Neural progenitor cell (in vitro differentiated cells): Measurements from ENCODE around the gene ATXN7. TPM values are rescaled to one million over a fixed set of nuclear protein-coding genes. Genes with fewer than 3 reads are reported as not detected.

Experiments used
- DNase-seq: peaks from one replicate; pipeline ENCODE4 v3.0.0-alpha.2; 2016; ENCODE audit warnings: low spot score
- H2AFZ ChIP-seq: fragments of 200-600 bp; sonication (generic); replicated peaks from 2 replicates; pipeline ENCODE4 v1.6.1; 2016; ENCODE audit warnings: antibody characterized with exemption
- H3F3A ChIP-seq: fragments of 200-600 bp; sonication (generic); 2 replicates; pipeline ENCODE4 v1.6.1; 2016; ENCODE audit warnings: antibody characterized with exemption, low read depth
- H3K27ac ChIP-seq: fragments of 200-600 bp; sonication (generic); 2 replicates; pipeline ENCODE4 v1.5.1; 2016; ENCODE audit warnings: mild to moderate bottlenecking
- H3K27me3 ChIP-seq: fragments of 200-600 bp; sonication (generic); 2 replicates; pipeline ENCODE4 v1.6.1; 2016; ENCODE audit warnings: mild to moderate bottlenecking, moderate library complexity
- H3K36me3 ChIP-seq: fragments of 200-600 bp; sonication (generic); 2 replicates; pipeline ENCODE4 v1.5.1; 2016
- H3K4me1 ChIP-seq: fragments of 200-600 bp; sonication (generic); 2 replicates; pipeline ENCODE4 v1.6.1; 2016; ENCODE audit warnings: mixed run types
- H3K4me2 ChIP-seq: fragments of 200-600 bp; sonication (generic); 2 replicates; pipeline ENCODE4 v1.6.1; 2016
- H3K4me3 ChIP-seq: fragments of 200-600 bp; sonication (generic); 2 replicates; pipeline ENCODE4 v1.5.1; 2016
- H3K79me2 ChIP-seq: fragments of 200-600 bp; sonication (generic); 2 replicates; pipeline ENCODE4 v1.6.1; 2016; ENCODE audit warnings: low read depth
- H3K9ac ChIP-seq: fragments of 200-600 bp; sonication (generic); 2 replicates; pipeline ENCODE4 v1.6.1; 2016
- H3K9me3 ChIP-seq: fragments of 200-600 bp; sonication (generic); 2 replicates; pipeline ENCODE4 v1.5.1; 2016; ENCODE audit warnings: low read depth
- H4K20me1 ChIP-seq: fragments of 200-600 bp; sonication (generic); 2 replicates; pipeline ENCODE4 v1.6.1; 2016; ENCODE audit warnings: low read depth
- H3K27ac Mint-ChIP-seq: 3 replicates; pipeline ENCODE4 v1.8.0; 2021; ENCODE audit warnings: mixed read lengths
- H3K27me3 Mint-ChIP-seq: 2 replicates; pipeline ENCODE4 v1.8.0; 2022; ENCODE audit warnings: low read depth, mild to moderate bottlenecking, inconsistent platforms, moderate library complexity, mixed read lengths; ENCODE audit not compliant: insufficient read depth
- H3K36me3 Mint-ChIP-seq: 3 replicates; pipeline ENCODE4 v1.8.0; 2021; ENCODE audit warnings: mixed read lengths
- H3K4me1 Mint-ChIP-seq: 3 replicates; pipeline ENCODE4 v1.8.0; 2021; ENCODE audit warnings: mixed read lengths
- H3K4me3 Mint-ChIP-seq: 3 replicates; pipeline ENCODE4 v1.8.0; 2021; ENCODE audit warnings: mild to moderate bottlenecking, moderate library complexity, mixed read lengths
- H3K9me3 Mint-ChIP-seq: 3 replicates; pipeline ENCODE4 v1.8.0; 2020; ENCODE audit warnings: mixed read lengths
- EZH2 ChIP-seq: fragments of 200-600 bp; sonication (generic); IDR thresholded peaks from 2 replicates; pipeline ENCODE4 v1.6.1; 2017; ENCODE audit warnings: antibody characterized with exemption, mild to moderate bottlenecking, moderate library complexity
- EZH2phosphoT487 ChIP-seq: fragments of 200-600 bp; sonication (generic); IDR thresholded peaks from 2 replicates; pipeline ENCODE4 v1.6.1; 2017; ENCODE audit warnings: antibody characterized with exemption
- total RNA-seq: library from RNA; depleted of rRNA; stranded (reverse); fragments of >200 nt; gene quantifications from 2 replicates; pipeline ENCODE4 v1.2.3, GENCODE V29; 2015; ENCODE audit warnings: low replicate concordance
- TF ChIP-seq, protein P1 (sequence below): fragments of 200-600 bp; sonication (generic); IDR thresholded peaks from 2 replicates; pipeline ENCODE4 v1.5.1; 2017; ENCODE audit warnings: antibody characterized with exemption, mild to moderate bottlenecking

ATXN7 gene
- total RNA-seq, 1 donor from 2014 or later: 30.4 TPM

DNA sequence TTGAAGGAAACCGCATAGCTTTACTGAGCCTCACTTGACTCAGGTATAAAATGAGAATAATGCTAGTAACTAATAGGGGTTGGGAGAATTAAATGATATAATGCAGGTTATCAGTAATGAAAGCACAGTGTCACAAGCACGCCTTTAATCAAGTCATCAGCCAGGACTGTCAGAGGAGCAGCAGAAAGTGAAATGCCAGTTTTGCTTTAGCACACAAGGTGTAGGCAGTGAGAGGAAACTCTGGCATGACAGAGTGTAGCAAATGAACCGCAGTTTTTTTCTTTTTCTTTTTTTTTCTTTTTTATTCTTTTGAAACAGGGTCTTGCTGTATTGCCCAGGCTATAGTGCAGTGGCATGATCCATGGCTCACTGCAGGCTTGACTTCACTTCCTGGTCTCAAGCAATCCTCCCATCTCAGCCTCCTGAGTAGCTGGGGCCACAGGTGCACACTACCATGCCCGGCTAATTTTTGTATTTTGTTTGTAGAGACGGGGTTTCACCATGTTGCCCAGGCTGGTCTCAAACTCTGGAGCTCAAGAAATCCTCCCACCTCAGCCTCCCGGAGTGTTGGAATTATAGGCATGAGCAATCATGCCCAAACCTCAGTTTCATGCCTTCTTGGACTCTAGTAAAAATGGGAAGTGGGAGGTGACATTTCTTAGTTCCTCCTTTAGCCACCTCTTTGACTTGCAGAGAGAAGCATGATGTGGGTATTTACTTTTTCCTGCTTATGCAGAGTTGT is 58.2 kb downstream of the ATXN7 start:
- DNase-seq: no peak
- Histone ChIP-seq H3F3A (no peaks in the 10 kb centered on the region), H3K9me3 (no peaks in the 10 kb centered on the region), H3K9ac (no peak overlapping the region), H3K27ac (no peak overlapping the region), H3K4me3 (no peak overlapping the region), H3K4me1 (no peaks in the 10 kb centered on the region), H2AFZ (no peak overlapping the region), H3K4me2 (no peak overlapping the region), H4K20me1 (peaks cover 3% of the 10 kb centered on the region), H3K27me3 (no peaks in the 10 kb centered on the region), H3K36me3 (peaks cover 21% of the 10 kb centered on the region), H3K79me2 (peaks cover 51% of the 10 kb centered on the region)
- Mint-ChIP-seq H3K4me1 (no peaks in the 10 kb centered on the region), H3K27ac (no peak overlapping the region), H3K4me3 (no peak overlapping the region), H3K9me3 (peaks cover 21% of the 10 kb centered on the region), H3K27me3 (peaks cover 4% of the 10 kb centered on the region), H3K36me3 (peaks cover 53% of the 10 kb centered on the region)
- TF ChIP-seq EZH2phosphoT487: no peak
- TF ChIP-seq, protein P1, sequence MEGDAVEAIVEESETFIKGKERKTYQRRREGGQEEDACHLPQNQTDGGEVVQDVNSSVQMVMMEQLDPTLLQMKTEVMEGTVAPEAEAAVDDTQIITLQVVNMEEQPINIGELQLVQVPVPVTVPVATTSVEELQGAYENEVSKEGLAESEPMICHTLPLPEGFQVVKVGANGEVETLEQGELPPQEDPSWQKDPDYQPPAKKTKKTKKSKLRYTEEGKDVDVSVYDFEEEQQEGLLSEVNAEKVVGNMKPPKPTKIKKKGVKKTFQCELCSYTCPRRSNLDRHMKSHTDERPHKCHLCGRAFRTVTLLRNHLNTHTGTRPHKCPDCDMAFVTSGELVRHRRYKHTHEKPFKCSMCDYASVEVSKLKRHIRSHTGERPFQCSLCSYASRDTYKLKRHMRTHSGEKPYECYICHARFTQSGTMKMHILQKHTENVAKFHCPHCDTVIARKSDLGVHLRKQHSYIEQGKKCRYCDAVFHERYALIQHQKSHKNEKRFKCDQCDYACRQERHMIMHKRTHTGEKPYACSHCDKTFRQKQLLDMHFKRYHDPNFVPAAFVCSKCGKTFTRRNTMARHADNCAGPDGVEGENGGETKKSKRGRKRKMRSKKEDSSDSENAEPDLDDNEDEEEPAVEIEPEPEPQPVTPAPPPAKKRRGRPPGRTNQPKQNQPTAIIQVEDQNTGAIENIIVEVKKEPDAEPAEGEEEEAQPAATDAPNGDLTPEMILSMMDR: no peak
- TF ChIP-seq EZH2: no peak

DNA sequence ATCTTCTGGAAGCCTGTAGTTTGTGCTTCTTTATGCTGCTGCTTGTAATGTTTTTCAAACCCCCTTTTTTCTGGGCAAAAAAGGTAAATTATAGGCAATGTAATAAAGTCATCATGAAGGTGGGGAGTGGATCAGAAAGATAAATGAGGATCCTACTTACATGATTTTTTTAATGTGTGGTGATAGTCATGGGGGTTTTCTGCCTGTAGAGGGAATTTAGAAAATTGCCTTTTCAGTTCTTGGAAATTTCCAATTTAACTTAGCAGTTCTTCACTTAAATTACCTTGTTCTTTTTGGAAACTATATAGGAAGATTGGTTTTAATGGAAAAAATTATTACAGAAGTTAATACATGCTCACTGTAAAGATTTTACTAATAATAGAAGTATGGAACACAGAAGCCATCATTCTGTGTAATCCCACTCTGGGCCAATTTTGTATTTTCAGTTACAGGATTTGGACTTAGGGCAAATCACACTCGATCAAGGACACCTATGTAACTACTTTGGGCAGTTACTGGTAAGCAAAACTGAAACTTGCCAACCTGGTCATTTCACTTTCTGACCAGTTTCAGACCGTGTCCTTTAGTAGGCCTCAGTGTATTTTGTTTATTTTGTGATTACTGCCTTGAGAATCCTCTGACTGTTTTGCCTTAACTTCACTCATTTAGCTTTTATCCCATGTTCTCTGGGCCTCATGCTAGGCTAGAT is 59.0 kb downstream of the ATXN7 start:
- no peaks in the 10 kb centered on the region for H3K4me1 Mint-ChIP-seq
- H3K4me3 ChIP-seq: no peak overlapping the region
- peaks cover 21% of the 10 kb centered on the region for H3K9me3 Mint-ChIP-seq
- H3K27me3 Mint-ChIP-seq: peaks cover 4% of the 10 kb centered on the region
- H3K27ac ChIP-seq: no peak overlapping the region
- no peak overlapping the region for H2AFZ ChIP-seq
- DNase-seq: no peak
- no peaks in the 10 kb centered on the region for H3K27me3 ChIP-seq
- peaks cover under 1% of the 10 kb centered on the region for H3F3A ChIP-seq
- TF ChIP-seq EZH2 (no peak), EZH2phosphoT487 (no peak)
- TF ChIP-seq, protein P1: no peak
- no peak overlapping the region for H3K9ac ChIP-seq
- H3K79me2 ChIP-seq: peaks cover 51% of the 10 kb centered on the region
- H3K4me1 ChIP-seq: peaks cover 3% of the 10 kb centered on the region
- peaks cover 16% of the 10 kb centered on the region for H3K36me3 ChIP-seq
- H3K9me3 ChIP-seq: no peaks in the 10 kb centered on the region
- H3K4me2 ChIP-seq: no peak overlapping the region
- H3K27ac Mint-ChIP-seq: no peak overlapping the region
- no peak overlapping the region for H3K4me3 Mint-ChIP-seq
- H4K20me1 ChIP-seq: peaks cover 3% of the 10 kb centered on the region
- H3K36me3 Mint-ChIP-seq: peaks cover 51% of the 10 kb centered on the region

GRCh38 chr3:63926309-63926708 is 62.6 kb downstream of the ATXN7 start:
- peaks cover 11% of the 10 kb centered on the region for H3F3A ChIP-seq
- H3K9me3 ChIP-seq: no peaks in the 10 kb centered on the region
- H3K4me1 Mint-ChIP-seq: peaks cover 9% of the 10 kb centered on the region
- H4K20me1 ChIP-seq: peaks cover 9% of the 10 kb centered on the region
- H3K36me3 Mint-ChIP-seq: peaks cover 46% of the 10 kb centered on the region
- H3K27ac Mint-ChIP-seq: no peak overlapping the region
- no peaks in the 10 kb centered on the region for H3K27me3 ChIP-seq
- no peak overlapping the region for H3K27ac ChIP-seq
- peaks cover 78% of the 10 kb centered on the region for H3K79me2 ChIP-seq
- TF ChIP-seq, protein P1: no peak
- no peak for TF ChIP-seq EZH2phosphoT487
- no peak for TF ChIP-seq EZH2
- H3K27me3 Mint-ChIP-seq: peaks cover 4% of the 10 kb centered on the region
- DNase-seq: no peak
- H3K36me3 ChIP-seq: peaks cover 12% of the 10 kb centered on the region
- H3K9ac ChIP-seq: no peak overlapping the region
- H3K4me1 ChIP-seq: peaks cover 12% of the 10 kb centered on the region
- no peak overlapping the region for H3K4me2 ChIP-seq
- no peak overlapping the region for H3K4me3 Mint-ChIP-seq
- H3K4me3 ChIP-seq: no peak overlapping the region
- no peak overlapping the region for H2AFZ ChIP-seq
- H3K9me3 Mint-ChIP-seq: peaks cover 21% of the 10 kb centered on the region
